GM18867 (cell line): ENCODE results near the gene CRYBG1.
"Not testable (repeated sequence)": the region's sequence is repeated elsewhere in the genome, so short reads cannot be mapped to it uniquely, and the experiment has no call there.

Source experiments
- ATAC-seq: cut with Tn5 transposase; IDR thresholded peaks from one replicate; pipeline ENCODE4 v1.9.1; 2021; ENCODE audit warnings: mild to moderate bottlenecking, moderate library complexity; ENCODE audit not compliant: unreplicated experiment

Gene CRYBG1

DNA sequence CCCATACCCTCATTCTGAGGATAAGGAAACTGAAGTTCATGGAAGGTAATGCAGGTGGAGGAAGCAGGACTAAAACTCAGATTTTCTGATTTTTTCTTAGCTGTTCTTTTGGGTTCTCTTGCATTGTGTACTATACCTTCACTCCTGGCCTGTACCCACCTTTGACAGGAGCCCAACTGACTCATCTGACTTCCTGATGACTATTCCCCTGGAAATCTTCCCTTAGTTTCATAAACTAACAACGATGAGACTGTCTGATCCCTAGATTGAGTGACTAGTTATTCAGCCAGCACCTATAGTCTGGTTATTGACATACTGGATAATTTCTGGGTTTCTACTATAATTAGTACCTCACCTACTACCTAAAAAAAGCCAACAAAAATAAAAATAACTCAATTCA lies 10.1 kb downstream of the CRYBG1 start:
- no peak for ATAC-seq

GRCh38 chr6:106372838-106373501 lies 12.5 kb downstream of the CRYBG1 start:
- no peak for ATAC-seq

- ATAC-seq, result no peak
Measured at GRCh38 chr6:106373502-106374239, 13.2 kb downstream of the CRYBG1 start.

DNA sequence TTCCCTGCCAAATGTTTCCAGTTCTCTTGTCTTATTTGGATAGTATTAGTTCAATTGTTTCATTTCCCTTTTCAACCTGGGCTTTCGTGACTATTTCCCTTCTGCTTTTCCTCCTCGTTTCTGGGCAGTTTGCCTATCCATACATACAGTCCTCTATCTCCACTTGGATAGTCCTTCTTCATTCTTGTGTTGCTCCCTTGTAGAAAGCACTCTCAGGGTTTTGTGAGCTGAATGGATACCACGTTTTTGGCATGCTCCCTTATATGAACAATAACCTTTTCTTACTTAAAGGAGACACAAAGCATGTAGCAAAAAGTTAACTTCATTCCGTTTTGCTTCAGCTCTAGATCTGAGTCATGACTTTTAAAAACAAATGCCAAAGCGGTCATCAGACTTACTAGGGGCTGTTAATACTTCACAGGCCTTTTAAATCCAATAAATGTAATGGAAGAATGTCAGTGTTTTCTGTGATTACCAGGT lies 16.6 kb downstream of the CRYBG1 start:
- no peak for ATAC-seq

GRCh38 chr6:106379951-106380350 lies 19.4 kb downstream of the CRYBG1 start:
- no peak for ATAC-seq

GRCh38 chr6:106380407-106380806 lies 19.9 kb downstream of the CRYBG1 start:
- no peak for ATAC-seq

- ATAC-seq, result no peak
Measured at GRCh38 chr6:106381223-106381622, 20.7 kb downstream of the CRYBG1 start.

DNA sequence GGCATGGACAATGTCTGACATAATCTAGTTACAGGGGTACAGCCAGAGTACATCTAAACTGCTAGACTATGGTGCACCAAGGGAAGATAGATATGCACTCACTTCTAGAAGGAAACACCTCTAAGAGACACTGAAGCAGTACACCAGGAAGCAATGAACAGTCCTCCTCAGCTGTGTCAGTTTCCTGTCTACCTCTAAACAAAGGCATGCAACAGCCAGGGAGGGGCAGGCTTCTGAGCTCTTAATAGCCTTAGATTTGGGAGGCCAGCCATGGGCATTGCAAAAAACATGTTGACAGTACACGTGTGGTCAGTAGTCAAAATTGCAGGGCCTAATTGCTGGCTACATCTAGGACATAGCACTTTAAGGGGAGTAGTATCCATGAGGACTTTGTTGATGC lies 21.4 kb downstream of the CRYBG1 start:
- no peak for ATAC-seq

DNA sequence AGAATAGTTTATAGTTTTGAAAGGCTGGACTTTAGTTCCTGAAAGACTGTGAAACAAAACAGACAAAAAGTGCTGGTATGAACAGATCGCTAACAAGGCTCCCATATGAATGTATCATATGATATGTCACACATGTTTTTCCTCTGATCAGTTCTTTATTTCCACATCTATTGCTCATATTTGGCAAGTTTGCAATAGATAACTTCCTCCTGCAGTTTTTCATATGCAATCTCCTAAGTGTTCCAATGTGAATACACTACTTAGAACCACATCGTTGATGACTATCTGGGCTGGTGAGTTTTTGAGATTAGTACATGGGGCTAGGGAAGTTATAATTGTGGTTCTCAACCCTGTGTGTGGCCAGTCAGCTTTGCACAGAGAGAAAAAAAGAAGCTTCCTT lies 23.1 kb downstream of the CRYBG1 start:
- no peak for ATAC-seq

DNA sequence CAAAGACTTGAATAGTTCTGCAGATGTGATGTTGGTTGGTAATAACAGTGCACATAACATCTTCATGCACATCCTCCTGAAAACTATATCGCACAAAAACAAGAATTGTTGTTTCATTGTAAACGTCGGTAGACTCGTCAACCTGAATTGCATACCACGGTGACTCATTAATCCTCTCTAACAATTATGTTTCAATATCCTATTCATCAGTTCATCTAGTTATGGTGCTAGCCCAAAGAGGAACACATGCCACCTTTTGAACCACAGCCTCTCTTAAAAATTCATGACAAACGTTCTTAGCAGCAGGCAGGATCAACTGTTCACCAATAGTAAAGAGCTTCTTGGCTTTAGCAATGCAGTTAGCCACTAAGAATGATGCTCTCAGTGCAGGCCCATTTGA lies 25.0 kb downstream of the CRYBG1 start:
- ATAC-seq, result no peak

DNA sequence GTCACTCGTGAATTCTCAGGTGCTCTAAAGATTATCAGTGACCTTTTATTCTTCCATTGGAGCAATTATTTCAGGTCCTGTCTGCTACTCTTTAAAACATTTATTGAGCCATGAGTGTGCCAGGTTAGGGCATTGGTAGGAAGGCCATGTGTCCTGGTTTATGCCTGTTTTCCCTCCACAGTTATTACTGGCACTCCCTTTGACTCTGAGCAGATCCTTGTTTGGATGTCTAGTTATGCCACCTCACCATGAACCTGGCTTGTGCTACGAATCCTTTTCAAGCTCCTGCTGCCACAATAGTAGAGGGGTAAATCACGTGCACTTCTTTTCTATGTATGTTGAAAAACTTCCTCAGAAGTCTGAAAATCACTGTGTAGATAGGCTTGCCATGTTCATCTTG lies 27.4 kb downstream of the CRYBG1 start:
- ATAC-seq, result no peak

DNA sequence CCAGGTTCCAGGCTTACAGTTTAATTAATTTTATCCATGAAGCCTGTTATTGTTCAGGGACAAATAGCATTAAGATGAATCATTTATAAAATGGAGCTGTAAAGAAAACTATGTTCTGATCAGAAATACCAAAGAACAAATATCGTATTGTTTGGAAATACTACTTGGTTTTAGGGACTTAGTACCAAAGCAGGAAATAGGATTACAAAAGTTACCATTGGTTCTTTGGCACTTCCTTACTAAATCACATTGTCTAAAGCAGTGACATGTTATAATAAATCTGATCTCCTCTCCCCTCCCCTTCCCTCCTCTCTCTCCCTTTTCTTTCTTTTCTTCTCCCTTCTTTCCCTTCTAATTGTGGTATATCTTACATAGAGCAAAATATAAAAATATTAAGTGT lies 29.6 kb downstream of the CRYBG1 start:
- ATAC-seq, result no peak

GRCh38 chr6:106396426-106397220 lies 36.1 kb downstream of the CRYBG1 start:
- no peak for ATAC-seq

GRCh38 chr6:106397431-106397830 lies 36.9 kb downstream of the CRYBG1 start:
- no peak for ATAC-seq

GRCh38 chr6:106398621-106399020 lies 38.1 kb downstream of the CRYBG1 start:
- ATAC-seq, result no peak

- not testable (repeated sequence) for ATAC-seq
Measured at GRCh38 chr6:106405044-106405443, 44.5 kb downstream of the CRYBG1 start.

- ATAC-seq, result no peak
Measured at GRCh38 chr6:106411056-106411455, 50.5 kb downstream of the CRYBG1 start.

DNA sequence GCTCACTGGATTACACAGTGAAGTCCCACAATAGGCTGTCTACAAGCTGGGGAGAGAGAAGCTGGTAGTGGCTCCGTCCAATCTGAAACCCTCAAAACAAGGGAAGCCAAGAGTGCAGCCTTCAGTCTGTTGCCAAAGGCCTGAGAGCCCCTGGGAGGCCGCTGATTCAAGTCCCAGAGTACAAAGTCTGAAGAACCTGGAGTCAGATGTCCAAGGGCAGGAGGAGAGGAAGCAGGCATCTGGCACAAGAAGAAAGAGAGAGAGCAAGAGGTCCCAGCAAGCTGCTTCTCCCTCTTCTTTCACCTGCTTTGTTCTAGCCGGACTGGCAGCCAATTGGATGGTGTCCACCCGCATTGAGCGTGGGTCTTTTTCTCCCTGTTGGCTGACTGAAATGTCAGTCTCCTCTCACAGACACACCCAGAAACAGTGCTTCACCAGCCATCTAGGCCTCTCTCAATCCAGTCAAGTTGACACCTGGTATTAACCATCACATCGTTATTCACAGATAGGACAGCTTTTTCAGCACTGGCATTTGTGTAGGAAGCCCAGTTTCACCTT lies 51.2 kb downstream of the CRYBG1 start:
- no peak for ATAC-seq

- ATAC-seq, result no peak
Measured at GRCh38 chr6:106413016-106413415, 52.5 kb downstream of the CRYBG1 start.

GRCh38 chr6:106413722-106414121 lies 53.2 kb downstream of the CRYBG1 start:
- no peak for ATAC-seq

GRCh38 chr6:106415921-106416320 lies 55.4 kb downstream of the CRYBG1 start:
- ATAC-seq, result no peak
